Neuron (in vitro differentiated cells): Measurements from ENCODE around the gene FRYL.
"Not testable (repeated sequence)": the region's sequence is repeated elsewhere in the genome, so short reads cannot be mapped to it uniquely, and the experiment has no call there.

ENCODE experiments used
- H2AFZ ChIP-seq: one replicate; pipeline ENCODE4 v1.6.1; 2013; ENCODE audit warnings: low read depth, mild to moderate bottlenecking, inconsistent platforms, low read length, moderate library complexity
- H3K27me3 ChIP-seq: one replicate; pipeline ENCODE4 v1.6.1; 2013; ENCODE audit warnings: low read length; ENCODE audit not compliant: insufficient read depth
- H3K36me3 ChIP-seq: one replicate; pipeline ENCODE4 v1.6.1; 2013; ENCODE audit warnings: low read length; ENCODE audit not compliant: insufficient read depth
- H3K4me1 ChIP-seq: one replicate; pipeline ENCODE4 v1.6.1; 2013; ENCODE audit warnings: low read length; ENCODE audit not compliant: insufficient read depth
- H3K4me3 ChIP-seq: 2 replicates; pipeline ENCODE4 v1.5.1; 2013; ENCODE audit warnings: mild to moderate bottlenecking, low read length, moderate library complexity
- H3K9me3 ChIP-seq: one replicate; pipeline ENCODE4 v1.6.1; 2013; ENCODE audit warnings: low read length

FRYL gene

GRCh38 chr4:48642421-48643374 is 137.4 kb downstream of the FRYL start:
- H3K4me3 ChIP-seq, result no peak overlapping the region
- H3K4me1 ChIP-seq, result no peaks in the 10 kb centered on the region
- H3K36me3 ChIP-seq, result no peaks in the 10 kb centered on the region
- no peaks in the 10 kb centered on the region for H3K9me3 ChIP-seq
- no peak overlapping the region for H2AFZ ChIP-seq
- no peaks in the 10 kb centered on the region for H3K27me3 ChIP-seq

DNA sequence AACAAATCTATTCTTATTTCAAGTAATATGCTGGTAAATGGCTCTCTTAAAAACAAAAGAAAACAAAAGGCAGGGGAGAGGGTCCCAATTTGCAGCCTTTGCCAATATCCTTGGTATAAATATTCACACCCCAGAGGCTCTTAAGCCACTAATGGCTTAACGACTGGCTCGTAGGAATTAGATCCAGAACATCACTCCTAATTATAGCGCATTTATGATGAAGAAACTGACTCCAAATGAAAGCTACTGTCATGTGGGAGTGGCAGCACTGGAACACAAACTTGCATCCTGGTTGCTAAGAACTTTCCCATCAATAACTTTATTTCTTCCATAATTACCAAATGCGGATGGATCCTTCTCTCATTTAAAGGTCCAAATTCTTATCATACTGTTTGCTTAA is 138.7 kb downstream of the FRYL start:
- Histone ChIP-seq H3K4me1 (no peaks in the 10 kb centered on the region), H3K4me3 (no peak overlapping the region), H3K36me3 (no peaks in the 10 kb centered on the region), H3K27me3 (no peaks in the 10 kb centered on the region), H3K9me3 (no peaks in the 10 kb centered on the region), H2AFZ (no peak overlapping the region)

- no peaks in the 10 kb centered on the region for H3K27me3 ChIP-seq
- no peak overlapping the region for H3K4me3 ChIP-seq
- H3K9me3 ChIP-seq, result no peaks in the 10 kb centered on the region
- H3K36me3 ChIP-seq, result no peaks in the 10 kb centered on the region
- H3K4me1 ChIP-seq, result no peaks in the 10 kb centered on the region
- H2AFZ ChIP-seq, result no peak overlapping the region
Measured at GRCh38 chr4:48640699-48641098, 139.4 kb downstream of the FRYL start.

DNA sequence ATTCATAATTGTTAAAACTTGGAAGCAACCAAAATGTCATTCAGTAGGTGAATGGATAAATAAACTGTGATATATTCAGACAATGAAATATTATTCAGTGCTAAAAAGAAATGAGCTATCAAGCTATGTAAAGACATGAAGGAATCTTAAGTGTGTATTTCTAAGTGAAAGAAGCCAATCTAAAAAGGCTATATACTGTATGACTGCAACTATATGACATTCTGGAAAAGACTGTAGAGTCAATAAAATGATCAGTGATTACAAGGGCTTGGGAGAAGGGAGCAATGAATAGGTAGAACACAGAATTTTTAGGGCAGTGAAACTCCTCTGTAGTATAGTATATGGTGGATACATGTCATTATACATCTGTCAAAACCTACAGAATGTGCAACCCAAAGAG is 139.9 kb downstream of the FRYL start:
- Histone ChIP-seq H3K27me3 (no peaks in the 10 kb centered on the region), H3K4me1 (no peaks in the 10 kb centered on the region), H3K4me3 (no peak overlapping the region), H3K36me3 (no peaks in the 10 kb centered on the region), H2AFZ (no peak overlapping the region), H3K9me3 (no peaks in the 10 kb centered on the region)

DNA sequence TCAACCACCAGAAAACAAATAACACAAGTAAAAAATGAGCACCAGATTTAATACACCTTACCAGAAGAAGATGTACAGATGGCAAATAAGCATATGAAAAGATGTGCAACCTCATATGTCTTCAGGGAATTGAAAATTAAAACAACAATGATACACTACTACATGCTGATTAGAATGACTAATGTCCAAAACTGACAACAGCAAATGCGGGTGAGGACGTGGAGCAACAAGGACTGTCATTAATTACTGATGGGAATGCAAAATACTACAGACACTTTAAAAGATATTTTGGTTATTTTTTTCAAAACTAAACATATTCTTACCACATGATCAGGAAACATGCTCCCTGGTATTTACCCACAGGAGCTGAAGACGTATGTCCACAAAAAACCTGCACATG is 140.3 kb downstream of the FRYL start:
- peaks cover 1% of the 10 kb centered on the region for H3K4me1 ChIP-seq
- H3K9me3 ChIP-seq, result no peaks in the 10 kb centered on the region
- no peak overlapping the region for H3K4me3 ChIP-seq
- no peak overlapping the region for H2AFZ ChIP-seq
- no peaks in the 10 kb centered on the region for H3K36me3 ChIP-seq
- H3K27me3 ChIP-seq, result no peaks in the 10 kb centered on the region

GRCh38 chr4:48638586-48638985 is 141.5 kb downstream of the FRYL start:
- not testable (repeated sequence) for H3K27me3 ChIP-seq, H3K4me3 ChIP-seq, H3K9me3 ChIP-seq, H3K36me3 ChIP-seq, H2AFZ ChIP-seq, H3K4me1 ChIP-seq

GRCh38 chr4:48636911-48637310 is 143.2 kb downstream of the FRYL start:
- H3K36me3 ChIP-seq, result no peaks in the 10 kb centered on the region
- no peaks in the 10 kb centered on the region for H3K27me3 ChIP-seq
- no peak overlapping the region for H3K4me3 ChIP-seq
- peaks cover 19% of the 10 kb centered on the region for H3K4me1 ChIP-seq
- no peaks in the 10 kb centered on the region for H3K9me3 ChIP-seq
- no peak overlapping the region for H2AFZ ChIP-seq

GRCh38 chr4:48635980-48636379 is 144.1 kb downstream of the FRYL start:
- no peaks in the 10 kb centered on the region for H3K9me3 ChIP-seq
- H3K4me3 ChIP-seq, result no peak overlapping the region
- no peaks in the 10 kb centered on the region for H3K36me3 ChIP-seq
- H3K4me1 ChIP-seq, result peaks cover 19% of the 10 kb centered on the region
- H2AFZ ChIP-seq, result no peak overlapping the region
- no peaks in the 10 kb centered on the region for H3K27me3 ChIP-seq

- H3K9me3 ChIP-seq, result no peaks in the 10 kb centered on the region
- H3K4me1 ChIP-seq, result peaks cover 19% of the 10 kb centered on the region
- no peaks in the 10 kb centered on the region for H3K27me3 ChIP-seq
- no peak overlapping the region for H2AFZ ChIP-seq
- no peaks in the 10 kb centered on the region for H3K36me3 ChIP-seq
- H3K4me3 ChIP-seq, result no peak overlapping the region
Measured at GRCh38 chr4:48635310-48635709, 144.8 kb downstream of the FRYL start.

GRCh38 chr4:48634688-48635308 is 145.3 kb downstream of the FRYL start:
- Histone ChIP-seq H3K27me3 (no peaks in the 10 kb centered on the region), H2AFZ (no peak overlapping the region), H3K9me3 (no peaks in the 10 kb centered on the region), H3K4me1 (peaks cover 19% of the 10 kb centered on the region), H3K4me3 (no peak overlapping the region), H3K36me3 (no peaks in the 10 kb centered on the region)

- Histone ChIP-seq H3K4me3 (no peak overlapping the region), H3K27me3 (no peaks in the 10 kb centered on the region), H3K4me1 (peaks cover 19% of the 10 kb centered on the region), H2AFZ (no peak overlapping the region), H3K36me3 (no peaks in the 10 kb centered on the region), H3K9me3 (no peaks in the 10 kb centered on the region)
Measured at GRCh38 chr4:48633657-48634056, 146.4 kb downstream of the FRYL start.

DNA sequence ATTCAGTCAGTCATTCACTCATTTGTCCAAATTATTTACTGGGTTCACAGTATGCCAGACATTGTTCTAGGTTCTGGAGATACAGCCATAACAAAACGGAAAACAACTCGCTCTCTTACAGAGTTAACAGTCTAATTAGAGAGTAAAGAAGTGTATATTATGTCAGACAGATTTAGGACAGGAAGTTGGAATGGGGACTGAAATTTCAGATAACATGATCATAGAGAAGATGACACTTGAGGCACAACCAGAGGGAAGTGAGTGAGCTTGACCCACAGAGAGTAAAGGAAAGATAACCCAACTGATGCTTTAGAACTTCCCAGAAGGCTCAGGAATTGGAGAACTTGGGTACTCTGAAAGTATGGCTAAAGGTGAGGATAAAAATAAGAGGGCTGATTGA is 150.6 kb downstream of the FRYL start:
- Histone ChIP-seq H2AFZ (no peak overlapping the region), H3K9me3 (peaks cover 4% of the 10 kb centered on the region), H3K27me3 (no peaks in the 10 kb centered on the region), H3K4me3 (no peak overlapping the region), H3K4me1 (peaks cover 16% of the 10 kb centered on the region), H3K36me3 (no peaks in the 10 kb centered on the region)

GRCh38 chr4:48623182-48623780 is 156.8 kb downstream of the FRYL start:
- Histone ChIP-seq H2AFZ (no peak overlapping the region), H3K4me1 (no peaks in the 10 kb centered on the region), H3K27me3 (no peaks in the 10 kb centered on the region), H3K36me3 (peaks cover 26% of the 10 kb centered on the region), H3K4me3 (no peak overlapping the region), H3K9me3 (peaks cover 4% of the 10 kb centered on the region)
